ENCODE results near the gene TUBB8B.
"Not testable (repeated sequence)": the region's sequence is repeated elsewhere in the genome, so short reads cannot be mapped to it uniquely, and the experiment has no call there.

TUBB8B gene

DNA sequence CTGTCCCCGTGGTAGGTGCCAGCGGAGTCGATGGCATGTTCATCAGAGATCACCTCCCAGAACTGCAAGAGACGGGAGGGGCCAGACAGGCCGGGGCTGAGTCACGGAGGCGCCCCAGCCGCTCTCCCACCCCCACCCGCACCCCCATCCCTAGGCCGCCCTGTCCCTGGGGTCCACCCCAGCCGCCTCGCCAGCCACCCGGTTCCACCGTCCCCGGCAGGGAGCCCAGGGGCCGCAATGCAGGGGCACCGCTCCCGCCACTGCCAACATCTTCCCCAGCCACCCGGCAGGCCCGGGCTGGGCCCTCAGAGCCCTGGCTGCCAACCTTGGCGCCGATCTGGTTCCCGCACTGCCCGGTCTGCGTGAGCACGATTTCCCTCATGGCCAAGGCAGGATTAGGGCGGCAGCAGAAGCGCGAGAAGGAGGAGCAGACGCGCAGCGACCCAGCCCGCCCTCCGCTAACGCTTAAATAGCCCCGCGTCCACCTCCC is at the start of gene TUBB8B:
TUBB8B (minus strand) TSS at position 440 of the 490 bp plus-strand sequence; CDS start at position 382, 58 bp downstream.
- not testable (repeated sequence) for DNase-seq (ENCODE audit: low spot score)

DNA sequence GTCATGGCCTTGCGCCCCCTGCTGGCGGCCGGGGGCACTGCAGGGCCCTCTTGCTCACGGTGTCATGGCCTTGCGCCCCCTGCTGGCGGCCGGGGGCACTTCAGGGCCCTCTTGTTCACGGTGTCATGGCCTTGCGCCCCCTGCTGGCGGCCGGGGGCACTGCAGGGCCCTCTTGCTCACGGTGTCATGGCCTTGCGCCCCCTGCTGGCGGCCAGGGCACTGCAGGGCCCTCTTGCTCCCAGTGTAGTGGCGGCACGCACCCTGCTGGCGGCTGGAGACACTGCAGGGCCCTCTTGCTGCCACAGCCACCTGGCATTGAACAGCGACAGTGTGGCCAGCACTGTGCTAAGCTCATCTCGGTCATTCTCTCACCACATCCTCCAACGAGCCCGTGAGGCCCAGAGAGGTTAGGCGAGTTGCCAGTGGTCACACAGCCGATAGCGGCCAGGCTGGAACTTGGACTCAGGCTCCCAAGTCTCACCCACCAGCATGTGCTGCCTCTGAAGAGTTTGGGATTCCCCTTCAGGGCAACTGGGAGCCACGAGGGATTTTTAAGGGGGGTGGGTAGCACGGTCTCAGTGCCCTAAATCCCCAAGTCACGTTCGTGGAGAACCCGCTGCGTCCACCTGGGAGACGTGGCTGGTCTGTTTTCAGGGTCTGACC is 48.0 kb upstream of the TUBB8B start:
- DNase-seq (ENCODE audit: low spot score): not testable (repeated sequence)
- TF ChIP-seq, protein P1, sequence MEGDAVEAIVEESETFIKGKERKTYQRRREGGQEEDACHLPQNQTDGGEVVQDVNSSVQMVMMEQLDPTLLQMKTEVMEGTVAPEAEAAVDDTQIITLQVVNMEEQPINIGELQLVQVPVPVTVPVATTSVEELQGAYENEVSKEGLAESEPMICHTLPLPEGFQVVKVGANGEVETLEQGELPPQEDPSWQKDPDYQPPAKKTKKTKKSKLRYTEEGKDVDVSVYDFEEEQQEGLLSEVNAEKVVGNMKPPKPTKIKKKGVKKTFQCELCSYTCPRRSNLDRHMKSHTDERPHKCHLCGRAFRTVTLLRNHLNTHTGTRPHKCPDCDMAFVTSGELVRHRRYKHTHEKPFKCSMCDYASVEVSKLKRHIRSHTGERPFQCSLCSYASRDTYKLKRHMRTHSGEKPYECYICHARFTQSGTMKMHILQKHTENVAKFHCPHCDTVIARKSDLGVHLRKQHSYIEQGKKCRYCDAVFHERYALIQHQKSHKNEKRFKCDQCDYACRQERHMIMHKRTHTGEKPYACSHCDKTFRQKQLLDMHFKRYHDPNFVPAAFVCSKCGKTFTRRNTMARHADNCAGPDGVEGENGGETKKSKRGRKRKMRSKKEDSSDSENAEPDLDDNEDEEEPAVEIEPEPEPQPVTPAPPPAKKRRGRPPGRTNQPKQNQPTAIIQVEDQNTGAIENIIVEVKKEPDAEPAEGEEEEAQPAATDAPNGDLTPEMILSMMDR (IDR thresholded peaks at IDR 0.05; ENCODE audit: extremely low read depth, missing control alignments): peak; percentile 79

DNA sequence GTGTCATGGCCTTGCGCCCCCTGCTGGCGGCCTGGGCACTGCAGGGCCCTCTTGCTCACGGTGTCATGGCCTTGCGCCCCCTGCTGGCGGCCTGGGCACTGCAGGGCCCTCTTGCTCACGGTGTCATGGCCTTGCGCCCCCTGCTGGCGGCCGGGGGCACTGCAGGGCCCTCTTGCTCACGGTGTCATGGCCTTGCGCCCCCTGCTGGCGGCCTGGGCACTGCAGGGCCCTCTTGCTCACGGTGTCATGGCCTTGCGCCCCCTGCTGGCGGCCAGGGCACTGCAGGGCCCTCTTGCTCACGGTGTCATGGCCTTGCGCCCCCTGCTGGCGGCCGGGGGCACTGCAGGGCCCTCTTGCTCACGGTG is 47.3 kb upstream of the TUBB8B start:
- DNase-seq (ENCODE audit: low spot score): not testable (repeated sequence)

DNA sequence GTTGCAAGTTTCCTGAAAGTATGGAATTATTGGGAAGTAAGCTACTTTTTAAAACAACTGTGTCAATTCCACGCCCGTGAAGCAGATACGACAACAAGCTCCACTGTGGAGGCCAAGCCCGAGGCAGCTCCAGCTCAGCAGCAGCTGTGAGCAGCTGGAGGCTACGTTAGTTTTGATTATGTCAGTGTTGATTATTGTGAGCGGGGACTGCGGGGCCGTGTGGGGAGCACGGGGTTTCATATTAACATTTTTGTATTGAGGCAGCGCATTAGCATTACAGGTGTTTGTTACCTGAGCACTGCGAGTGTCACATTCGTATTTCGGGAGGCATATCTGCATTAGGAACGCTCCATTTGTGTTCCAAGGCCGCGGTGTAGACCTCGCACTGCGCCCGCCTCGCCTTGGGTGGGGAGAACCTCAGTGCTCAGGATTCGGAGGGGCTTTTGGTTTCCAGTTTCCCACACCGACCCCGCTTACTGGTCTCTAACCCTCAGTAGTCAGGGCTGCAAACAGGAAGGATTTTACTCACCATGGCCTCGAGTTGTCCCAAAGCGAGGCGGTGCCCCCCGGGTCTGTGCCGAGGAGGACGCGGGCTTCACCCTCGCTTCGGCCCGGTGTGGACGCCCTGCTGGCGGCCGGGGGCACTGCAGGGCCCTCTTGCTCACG is 46.8 kb upstream of the TUBB8B start:
- not testable (repeated sequence) for DNase-seq (ENCODE audit: low spot score)

DNA sequence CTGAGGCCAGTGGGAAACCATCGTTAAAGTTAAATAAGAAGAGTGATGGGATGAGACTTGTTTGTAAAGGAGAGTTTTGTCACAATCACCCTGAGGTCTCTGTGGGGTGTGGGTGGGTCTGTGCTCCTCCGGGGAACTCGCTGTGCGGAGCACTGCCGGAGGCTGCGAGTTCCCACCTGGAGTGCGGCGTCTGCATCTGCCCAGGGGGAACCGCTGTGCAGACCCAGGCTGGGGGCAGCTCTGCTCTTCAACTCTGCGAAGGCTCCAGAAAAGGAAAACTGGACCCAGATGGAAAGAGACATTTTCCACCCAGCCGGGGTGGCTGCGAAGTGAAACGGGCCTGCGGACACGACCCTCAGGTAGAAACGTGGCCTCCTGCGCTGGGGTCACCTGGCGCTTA is 46.2 kb upstream of the TUBB8B start:
- not testable (repeated sequence) for DNase-seq (ENCODE audit: low spot score)

DNA sequence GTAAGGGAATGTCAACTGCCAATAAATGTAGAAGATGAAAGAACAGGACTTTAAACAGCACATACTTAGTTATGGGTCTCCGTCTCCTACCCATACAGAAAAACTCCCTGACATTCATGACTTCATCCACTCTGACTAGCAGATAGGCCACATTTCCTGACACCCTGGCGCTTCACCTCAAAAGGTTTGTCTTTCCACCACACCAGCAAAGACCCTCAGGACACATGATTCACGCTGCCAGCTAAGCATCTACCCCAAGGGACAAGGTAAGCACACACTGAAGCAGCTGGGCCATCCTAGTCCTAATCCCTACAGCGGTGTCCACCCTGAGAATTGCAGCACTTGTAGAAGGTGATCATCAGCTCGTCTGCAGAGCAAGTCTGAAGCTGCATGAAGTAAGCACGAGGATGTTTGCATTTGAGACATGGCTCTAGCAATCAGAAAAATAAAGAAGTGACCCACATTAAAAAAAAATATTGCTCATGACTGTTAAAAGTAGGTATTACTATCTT is 44.5 kb upstream of the TUBB8B start:
- not testable (repeated sequence) for DNase-seq (ENCODE audit: low spot score)

DNA sequence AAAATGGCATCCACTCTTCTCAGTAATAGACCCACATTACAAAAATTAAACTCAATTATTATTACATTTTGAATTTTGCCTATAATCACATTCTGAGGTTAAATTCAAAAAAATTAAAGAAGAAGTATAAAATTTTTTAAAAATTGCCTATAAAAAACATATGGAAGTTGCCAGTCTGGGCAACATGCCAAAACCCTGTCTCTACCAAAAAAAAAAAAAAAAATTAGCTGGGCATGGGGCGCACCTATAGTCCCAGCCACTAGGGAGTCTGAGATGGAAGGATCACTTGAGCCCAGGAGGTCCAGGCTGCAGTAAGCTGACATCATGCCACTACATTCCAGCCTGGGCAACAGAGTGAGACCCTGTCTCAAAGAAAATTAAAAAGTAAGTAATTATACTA is 42.1 kb upstream of the TUBB8B start:
- not testable (repeated sequence) for DNase-seq (ENCODE audit: low spot score)

DNA sequence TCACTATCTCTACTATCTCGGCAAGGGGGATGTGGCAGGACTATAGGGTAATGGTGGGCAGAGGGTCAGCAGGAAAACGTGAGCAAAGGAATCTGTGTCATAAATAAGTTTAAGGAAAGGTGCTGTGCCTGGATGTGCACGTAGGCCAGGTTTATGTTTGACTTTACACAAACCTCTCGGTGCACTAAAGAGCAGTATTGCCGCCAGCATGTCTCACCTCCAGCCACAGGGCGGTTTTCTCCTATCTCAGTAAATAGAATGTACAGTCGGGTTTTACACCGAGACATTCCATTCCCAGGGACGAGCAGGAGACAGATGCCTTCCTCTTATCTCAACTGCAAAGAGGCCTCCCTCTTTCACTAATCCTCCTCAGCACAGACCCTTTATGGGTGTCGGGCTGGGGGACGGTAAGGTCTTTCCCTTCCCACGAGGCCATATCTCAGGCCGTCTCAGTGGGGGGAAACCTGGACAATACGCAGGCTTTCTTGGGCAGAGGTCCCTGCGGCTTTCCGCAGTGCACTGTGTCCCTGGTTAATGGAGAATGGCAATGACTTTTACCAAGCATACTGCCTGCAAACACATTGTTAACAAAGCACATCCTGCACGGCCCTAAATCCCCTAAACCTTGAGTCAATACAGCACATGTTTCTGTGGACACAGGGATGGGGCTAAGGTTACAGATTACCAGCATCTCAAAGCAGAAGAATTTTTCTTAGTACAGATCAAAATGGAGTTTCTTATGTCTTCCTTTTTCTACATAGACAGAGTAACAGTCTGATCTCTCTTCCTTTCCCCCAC is 41.2 kb upstream of the TUBB8B start:
- DNase-seq (ENCODE audit: low spot score): not testable (repeated sequence)

DNA sequence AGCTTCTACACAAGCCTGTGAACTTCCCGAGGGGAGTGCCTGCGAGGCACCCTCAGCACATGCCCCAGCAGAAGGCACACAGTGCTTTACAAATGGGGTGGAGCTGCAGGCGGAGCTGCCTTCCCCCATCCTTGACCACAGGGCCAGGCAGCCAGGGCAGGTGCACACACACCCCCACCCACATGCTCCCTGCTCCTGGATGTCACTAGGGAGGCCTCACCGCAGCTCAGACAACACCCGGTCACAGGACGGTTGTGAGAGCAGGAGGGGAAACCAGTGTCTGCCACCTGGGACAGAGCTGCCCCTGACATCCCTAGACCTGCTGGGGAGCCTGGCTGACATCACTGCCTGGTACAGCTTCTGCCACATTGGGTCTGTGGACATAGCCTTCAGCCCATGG is 39.7 kb upstream of the TUBB8B start:
- DNase-seq (ENCODE audit: low spot score): not testable (repeated sequence)

DNA sequence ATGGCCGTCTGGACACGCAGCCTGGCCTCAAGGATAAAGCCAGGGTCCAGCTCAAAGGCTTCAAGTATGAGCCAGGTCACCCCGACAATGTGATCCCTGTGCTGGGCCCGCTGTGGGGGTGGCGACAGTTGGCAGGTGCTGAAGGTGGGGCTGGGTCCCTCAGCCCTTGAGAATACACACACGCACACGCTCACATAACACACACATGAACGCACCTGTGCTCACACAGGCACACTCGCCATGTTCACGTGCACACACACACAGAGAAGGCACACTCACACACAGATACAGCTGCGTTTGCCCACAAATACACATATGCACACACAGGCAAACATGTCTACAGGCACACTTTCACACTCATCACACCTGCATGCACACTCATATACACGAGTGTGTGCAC is 35.4 kb upstream of the TUBB8B start:
- not testable (repeated sequence) for DNase-seq (ENCODE audit: low spot score)

DNA sequence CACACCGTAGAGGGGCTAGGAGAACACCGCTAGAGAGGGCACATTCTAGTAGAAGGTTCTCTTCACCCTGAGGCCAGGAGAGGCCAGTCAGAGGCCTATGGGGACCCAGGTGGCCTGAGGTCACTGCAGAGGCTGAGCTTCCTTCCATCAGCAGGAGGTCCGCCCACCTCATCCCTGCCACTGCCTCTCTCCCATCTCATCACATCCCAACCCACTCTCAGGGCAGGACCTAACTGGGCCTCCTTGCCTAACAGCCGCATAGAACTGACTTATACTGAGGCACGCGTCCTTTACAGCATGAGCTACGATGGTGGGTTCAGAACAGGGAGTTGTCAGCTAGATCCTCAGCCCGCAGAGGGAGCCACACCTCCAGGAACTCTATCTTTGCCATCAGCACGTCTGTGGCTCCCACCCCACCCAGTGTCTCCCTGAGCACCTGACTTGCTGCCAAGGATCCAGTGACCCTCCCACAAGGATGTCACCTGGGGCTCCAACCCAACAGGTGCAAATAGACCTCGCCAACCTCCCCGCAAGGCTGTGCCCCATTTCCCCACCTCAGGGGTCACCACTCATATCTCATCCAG is 33.3 kb upstream of the TUBB8B start:
- not testable (repeated sequence) for DNase-seq (ENCODE audit: low spot score)

DNA sequence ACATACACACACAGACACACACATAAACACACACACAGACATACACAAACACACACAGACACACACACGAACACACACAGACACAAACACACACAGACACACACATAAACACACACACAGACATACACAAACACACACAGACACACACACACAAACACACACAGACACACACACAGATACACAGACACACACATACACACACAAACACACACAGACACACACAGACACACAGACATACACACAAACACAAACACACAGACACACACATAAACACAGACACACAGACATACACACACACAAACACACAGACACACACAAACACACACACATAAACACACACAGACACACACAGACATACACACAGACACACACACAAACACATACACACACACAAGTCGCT is 31.5 kb upstream of the TUBB8B start:
- not testable (repeated sequence) for DNase-seq (ENCODE audit: low spot score)

DNA sequence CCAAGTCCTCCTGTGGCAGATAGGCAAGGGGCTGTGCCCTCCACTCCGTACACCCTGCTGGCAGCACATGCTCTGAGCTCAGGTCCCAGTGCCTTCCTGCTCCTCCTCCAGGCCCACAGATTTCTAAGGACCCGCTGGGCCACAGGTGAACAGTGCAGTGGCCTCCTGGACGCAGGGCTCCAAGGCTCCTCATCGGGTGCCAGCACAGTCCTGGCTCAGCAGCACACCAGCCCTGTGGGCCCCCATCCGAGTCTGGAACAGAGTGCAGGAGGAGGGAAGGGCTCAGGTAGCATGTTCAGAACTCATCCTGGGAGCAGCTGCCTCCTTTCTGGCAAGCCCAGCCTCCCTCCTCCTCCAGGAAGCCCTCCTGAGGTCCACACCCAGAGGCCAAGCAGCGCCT is 30.8 kb upstream of the TUBB8B start:
- DNase-seq (ENCODE audit: low spot score): not testable (repeated sequence)

DNA sequence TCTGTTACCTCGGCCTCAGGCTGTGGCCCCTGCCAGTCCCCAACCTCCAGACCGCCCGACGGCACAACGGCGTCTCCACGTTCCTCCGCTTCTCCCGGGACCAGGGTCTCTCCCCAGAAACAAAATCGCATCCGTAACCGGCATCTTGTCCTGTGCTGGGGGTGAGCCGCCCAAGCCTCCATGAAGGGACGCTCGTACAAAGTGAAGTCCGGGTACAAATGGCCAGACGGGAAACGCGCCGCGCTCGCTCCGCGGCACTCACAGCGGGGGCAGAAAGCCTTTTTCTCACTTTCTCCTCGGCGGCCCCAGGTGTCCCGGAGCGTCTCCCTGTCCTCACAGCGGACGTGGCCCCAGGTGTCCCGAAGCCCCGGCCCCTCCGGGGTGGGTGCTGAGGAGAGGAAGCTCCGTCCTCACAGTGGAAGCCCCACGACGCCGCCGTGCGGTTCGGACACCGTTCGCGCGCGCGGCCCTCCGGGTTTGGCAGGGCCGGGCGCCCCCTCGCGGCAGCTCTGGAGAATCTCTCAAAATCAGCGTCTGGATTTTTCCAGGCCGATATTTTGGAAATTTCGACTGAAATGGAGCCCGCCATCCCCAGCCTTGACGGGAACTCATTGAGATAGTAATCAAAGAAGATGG is 26.2 kb upstream of the TUBB8B start:
- DNase-seq (ENCODE audit: low spot score): not testable (repeated sequence)

DNA sequence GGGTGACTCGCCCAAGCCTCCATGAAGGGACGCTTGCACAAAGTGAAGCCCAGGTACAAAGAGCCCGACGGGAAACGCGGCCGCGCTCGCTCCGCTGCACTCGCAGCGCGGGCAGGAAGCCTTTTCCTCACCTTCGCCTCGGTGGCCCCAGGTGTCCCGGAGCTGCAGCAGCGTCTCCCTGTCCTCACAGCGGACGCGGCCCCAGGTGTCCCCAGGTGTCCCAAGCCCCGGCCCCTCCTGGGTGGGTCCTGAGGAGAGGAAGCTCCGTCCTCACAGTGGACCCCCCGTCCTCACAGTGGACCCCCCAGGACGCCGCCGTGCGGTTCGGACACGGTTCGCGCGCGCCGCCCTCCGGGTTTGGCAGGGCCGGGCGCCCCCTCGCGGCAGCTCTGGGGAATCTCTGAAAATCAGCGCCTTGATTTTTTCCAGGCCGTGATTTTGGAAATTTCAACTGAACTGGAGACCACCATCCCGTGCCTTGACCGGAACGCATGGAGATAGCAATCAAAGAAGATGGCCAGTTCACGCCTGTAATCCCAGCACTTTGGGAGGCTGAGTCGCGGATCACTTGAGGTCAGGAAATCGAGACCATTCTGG is 23.9 kb upstream of the TUBB8B start:
- DNase-seq (ENCODE audit: low spot score): not testable (repeated sequence)

DNA sequence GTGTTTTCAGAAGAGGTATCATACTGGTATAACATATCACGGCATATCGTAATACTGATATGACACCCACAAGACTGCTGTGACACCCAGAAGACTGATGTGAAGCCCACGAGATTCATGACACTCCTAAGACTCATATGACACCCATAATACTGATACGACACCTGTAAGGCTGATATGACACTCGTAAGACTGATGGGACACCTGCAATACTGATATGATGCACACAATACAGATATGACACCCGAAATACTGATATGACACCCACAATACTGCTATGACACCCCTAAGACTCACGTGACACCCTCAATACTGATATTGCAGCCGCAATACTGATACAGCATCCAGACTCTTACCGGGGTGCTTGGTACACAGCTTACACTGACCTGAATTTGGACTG is 18.3 kb upstream of the TUBB8B start:
- not testable (repeated sequence) for DNase-seq (ENCODE audit: low spot score)

DNA sequence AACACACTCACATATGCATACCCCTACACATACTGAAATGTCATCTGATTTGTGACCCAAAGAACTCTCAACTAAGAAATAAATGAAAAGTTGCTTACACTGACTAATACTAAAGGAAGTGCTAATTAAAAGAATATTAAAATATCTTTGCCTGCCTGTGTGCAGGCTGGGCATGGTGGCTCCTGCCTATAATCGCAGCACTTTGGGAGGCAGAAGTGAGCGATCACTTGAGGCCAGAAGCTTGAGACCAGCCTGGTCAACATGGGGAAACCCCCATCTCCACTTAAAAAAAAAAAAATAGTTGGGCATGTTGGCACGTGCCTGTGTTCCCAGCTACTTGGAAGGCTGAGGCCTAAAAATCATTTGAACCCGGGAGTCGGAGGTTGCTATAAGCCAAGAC is 14.9 kb upstream of the TUBB8B start:
- DNase-seq (ENCODE audit: low spot score): not testable (repeated sequence)

DNA sequence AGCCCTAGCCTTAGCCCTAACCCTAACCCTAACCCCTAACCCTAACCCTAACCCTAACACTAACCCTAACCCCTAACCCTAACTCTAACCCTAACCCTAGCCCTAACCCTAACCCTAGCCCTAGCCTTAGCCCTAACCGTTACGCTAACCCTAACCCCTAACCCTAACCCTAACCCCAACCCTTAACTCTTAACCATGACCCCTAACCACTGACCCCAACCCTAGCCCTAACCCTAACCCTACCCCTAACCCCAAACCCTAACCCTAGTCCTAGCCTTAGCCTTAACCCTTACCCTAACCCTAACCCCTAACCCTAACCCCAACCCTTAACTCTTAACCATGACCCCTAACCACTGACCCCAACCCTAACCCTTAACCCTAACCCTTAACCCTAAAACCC is 14.2 kb upstream of the TUBB8B start:
- not testable (repeated sequence) for DNase-seq (ENCODE audit: low spot score)

DNA sequence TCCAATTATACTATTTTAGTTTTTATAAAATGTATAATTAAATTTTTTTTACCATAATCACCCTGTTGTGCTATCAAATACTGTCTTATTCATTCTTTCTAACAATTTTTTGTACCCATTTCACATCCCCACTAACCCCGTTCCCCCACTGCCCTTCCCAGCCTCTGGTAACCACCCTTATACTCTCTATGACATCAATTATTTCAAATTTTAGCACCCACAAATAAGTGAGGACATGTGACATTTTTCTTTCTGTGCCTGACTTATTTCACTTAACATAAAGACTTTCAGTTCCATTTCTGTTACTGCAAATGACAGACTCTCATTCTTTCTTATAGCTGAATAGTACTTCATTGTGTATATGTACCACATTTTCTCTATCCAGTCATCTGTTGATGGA is 5.0 kb upstream of the TUBB8B start:
- not testable (repeated sequence) for DNase-seq (ENCODE audit: low spot score)

All from GM20000 (cell line).